ENCODE measurements around the gene CKAP2L.

Gene CKAP2L

DNA sequence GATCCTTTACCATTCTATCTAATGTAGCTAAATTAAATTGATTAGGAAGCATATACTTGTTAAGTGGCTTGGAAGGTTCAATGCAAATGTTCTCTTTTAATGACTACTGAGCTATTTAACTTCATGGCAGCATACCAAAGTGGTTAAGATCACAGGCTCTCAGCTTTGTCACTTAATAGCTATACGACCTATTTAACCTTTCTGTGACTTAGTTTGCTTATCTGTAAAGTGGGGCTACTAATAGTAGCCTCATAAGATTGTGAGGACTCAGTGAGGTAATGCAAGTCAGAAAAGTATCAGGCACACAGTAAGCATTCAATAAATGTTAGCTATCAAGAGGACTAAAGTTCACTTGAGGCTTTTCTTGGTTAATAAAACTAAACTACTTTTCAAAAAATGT, 4.3 kb downstream of the CKAP2L start:
- no peak for DNase-seq

DNA sequence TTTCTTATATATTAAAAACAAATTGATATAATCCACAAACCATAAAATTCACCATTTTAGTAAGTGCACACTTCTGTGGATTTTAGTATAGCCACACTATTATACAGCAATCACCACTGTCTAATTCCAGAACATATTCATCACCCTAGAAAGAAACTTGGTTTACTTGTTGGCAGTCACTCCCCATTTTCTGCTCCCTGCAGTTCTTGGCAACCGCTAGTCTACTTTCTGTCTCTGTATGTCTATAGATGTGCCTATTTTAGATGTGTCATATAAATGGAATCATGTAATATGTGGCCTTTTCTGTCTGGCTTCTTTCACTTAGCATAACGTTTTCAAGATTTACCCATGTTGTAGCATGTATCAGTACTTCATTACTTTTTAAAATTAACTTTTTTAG, 5.7 kb downstream of the CKAP2L start:
- DNase-seq, result no peak

DNA sequence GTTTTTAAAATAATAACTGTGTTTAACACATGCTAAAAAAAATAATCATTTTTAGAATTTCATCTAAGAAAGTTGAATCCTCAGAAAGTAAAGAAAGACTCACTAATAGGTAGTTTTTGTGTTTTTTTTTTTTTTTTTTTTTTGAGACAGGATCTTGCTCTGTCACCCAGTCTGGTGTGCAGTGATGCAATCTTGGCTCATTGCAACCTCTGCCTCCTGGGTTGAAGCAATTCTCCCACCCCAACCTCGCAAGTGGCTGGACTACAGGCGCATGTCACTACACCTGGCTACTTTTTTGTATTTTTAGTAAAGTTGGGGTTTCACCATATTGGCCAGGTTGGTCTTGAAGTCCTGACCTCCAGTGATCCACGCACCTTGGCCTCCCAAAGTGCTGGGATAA, 7.1 kb downstream of the CKAP2L start:
- DNase-seq, result no peak

DNA sequence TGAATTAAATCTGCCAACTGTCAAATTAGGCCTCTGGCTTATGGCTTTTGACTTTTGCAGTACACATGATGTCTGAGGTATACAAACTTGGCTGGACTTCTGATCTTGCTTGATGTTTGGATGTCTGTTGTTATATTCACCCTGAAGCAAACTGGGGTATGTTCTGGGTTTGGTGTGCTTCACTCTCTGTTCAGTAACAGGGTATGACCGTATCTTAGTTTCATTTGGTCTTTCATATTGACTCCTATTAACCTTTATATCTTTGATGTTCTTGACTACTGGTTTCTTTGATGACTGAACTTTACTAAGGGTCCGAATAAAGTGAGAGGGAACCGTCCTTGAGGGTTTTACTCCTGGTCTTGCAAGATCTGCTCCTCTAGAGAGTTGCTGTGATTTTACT, 8.2 kb downstream of the CKAP2L start:
- DNase-seq, result no peak

DNA sequence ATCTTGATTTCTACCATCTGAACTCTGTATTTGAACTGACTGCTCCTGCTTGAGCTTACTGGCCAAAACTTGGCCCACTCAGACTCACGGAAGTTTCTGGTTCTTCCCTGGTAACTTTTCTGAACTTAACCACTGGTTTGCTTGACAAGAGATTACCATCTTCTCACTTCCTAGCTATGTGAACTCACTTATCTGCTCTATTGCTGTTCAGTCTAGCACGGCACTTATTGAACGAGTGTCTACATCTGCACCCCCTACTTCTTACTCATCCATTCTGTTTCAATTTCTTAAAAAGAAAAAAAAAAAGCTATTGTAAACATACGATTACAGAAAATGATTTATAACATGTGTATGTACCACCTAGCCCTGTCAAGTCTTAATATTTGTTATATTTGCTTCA, 9.0 kb downstream of the CKAP2L start:
- no peak for DNase-seq

DNA sequence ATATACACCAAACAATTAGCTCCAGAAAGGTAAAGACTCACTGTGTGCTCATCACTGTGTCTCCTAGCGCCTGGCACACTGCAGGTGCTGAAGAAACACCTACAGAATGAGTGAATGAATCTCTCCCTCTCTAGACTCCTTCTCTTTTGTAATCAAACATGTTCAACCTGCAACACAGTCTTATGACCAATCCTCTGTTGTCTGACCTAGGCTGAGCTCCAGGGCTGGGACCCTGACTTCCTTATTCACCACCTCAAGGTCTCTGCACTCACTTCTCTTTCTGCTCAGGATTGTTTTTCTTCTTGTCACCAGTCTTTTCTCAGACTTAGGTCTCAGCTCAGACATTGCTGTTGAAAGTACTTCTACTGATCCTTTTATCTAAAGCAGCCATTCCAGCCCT, 9.8 kb downstream of the CKAP2L start:
- no peak for DNase-seq

DNA sequence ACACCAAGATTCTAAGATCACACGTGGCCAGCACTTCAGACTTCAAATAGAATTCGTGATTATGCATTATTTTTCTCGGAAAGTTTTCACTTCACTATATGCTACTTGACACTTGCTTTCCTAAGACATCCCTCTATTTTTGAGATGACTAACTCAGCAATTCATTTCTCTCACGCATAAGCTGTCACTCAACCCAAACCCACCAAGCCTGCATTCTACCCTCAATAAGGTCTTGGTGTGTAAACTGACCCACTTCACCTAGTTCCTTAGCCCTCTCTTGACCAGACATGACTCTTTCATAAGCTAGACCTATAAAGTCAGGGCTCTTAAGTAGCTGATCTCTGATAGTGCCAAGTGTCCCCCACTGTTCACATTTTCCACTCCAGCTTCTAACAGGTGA, 11.7 kb downstream of the CKAP2L start:
- DNase-seq, result no peak

DNA sequence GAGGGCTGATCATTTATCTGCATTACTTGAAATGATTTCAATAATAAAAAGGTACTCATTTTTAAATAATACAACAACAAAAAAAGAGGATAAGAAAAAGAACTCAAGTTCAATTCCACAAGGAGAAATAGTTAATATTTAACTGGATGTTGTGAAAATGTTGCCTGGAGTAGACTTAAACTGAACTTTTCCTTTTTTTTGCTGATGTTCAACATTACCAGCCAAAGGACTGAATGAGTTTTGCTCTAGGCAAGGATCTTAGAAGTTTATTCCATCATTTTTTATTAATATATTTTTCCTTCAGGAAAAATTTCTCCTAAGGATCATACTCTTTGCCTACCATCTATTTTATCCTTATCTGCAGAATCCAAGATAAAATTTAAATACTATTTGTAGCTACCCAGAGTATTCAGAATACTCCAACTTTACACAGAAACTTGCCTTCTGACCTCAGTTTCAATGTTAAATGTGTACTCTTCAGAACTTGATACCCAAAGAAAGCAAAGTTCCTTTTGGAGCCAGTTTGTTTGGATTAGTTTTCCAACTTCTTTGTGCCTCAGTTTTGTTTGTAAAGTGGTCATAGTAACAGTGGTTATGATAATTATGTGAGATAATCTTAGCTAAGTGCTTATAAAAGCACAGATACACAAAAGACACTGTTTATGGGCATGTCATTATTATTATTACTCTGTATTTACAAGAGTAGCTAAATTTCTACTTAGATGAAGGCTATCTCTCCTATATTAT, 12.8 kb downstream of the CKAP2L start:
- DNase-seq, result no peak

DNA sequence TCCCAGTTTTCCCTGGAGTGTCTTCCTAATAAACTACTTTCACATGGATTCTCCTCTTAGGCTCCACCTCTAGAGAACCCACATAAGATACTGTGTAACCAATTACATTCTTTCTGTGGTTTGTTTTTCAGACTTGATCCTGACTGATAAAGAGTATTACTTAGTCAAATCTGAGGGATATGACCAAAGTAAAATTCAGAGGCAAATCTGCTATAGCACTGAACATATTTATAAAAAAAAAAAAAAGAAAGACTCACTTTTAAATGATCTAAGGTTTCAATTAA, 13.9 kb downstream of the CKAP2L start:
- DNase-seq, result no peak

DNA sequence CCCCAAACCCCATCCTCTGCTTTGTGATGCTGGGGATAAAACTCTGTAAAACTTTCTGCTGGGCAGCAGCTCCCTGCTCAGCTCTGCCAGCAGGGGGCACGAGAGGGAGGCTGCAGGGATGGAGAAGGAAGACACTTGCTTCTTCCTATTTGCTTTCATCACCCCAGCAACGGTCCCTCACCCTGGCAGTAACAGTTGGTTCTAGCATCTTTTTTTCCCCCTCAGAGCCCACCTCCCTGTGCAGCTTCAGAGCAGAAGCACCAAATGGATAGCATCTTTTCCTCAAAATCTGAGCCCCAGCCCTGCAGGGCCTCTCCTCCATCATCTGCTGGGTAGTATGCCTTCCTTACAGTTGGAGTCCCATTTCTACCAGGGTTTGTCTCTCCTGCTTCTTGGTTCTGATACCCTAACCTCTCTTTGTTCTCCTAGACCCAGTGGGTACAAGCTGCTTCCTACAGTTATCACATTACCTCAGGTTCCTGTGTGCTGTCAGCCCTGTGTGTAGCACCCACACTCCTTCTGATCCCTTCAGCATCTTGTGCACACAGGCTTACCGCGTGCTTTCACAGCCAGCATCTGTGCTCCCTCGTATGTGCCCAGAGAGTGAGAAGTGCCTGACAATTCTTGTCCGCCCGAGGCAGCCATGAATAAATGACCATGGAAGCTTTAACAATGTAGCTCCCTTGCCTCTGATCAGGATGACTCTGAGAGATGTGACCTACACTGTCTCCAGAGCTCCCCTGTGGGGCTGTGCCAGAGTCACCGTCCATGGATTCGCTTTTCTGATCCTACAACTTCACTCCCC, 14.5 kb downstream of the CKAP2L start:
- peak; percentile 89 for DNase-seq

DNA sequence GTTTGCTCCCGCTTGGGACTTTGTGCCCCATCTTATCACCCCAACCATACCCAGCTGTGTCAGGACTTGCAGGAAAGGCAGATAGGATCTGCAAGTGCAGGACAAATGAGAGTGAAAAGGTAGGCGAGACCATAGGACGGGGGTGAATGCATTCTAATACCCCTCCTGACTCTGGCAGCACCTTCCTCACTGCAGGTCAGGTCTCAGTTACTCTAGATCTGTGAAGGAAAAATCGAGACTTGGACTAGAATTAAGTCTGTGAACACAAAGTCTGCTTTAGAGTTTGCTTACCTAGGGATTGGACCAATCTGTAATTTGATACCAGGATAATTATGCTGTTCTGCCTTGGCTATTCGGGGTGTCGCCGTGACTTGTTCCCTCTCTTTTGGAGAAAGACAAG, 23.9 kb downstream of the CKAP2L start:
- DNase-seq, result no peak

DNA sequence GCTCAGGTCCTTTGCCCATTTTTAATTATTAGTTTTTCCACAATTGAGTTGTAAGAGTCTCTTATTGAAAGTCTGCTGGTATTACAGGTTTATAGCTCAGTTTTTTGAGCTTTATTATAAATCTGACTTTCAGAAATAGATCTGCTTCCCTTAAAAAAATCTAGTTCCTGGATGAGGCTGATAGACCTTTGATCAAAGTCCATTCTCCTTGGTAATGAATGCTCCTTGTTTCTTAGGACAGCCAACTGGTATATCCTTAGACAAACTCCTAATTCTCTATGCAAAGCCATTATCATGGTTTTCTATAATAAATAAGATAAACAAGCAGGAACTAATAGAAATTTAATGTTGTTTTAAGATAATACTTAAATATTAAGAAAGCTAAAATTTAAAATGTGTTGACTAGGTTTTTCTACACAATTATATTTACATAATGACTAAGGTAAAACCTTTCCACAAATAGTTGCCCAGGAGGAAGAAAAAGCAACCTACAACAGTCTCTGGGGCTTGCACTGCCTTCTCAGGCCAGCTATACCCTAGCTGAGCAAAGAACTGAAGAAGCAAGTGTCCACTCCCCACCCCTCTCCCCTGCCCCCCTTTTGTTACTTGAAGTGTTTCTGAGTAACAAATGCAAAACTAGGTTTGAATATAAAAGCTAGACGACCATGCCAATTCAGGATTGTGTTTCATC, 26.7 kb downstream of the CKAP2L start:
- DNase-seq, result no peak

DNA sequence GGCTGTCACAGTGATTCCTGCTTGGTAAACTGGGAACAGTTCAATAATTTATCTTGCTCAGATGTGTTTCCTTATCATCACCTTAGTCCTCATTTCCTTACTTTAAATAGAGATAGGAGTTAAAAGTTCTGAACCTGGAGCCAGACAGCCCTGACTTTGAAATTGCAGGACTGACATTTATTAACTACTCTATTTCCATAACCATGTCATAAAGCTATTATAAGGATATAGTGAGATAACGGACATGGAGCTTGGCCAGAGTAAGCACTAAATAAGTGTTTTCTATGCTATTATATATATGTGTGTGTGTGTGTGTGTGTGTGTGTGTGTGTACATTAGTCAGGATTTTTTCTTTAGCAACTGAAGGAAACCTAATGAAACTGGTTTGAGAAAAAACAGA, 30.5 kb downstream of the CKAP2L start:
- DNase-seq, result no peak

DNA sequence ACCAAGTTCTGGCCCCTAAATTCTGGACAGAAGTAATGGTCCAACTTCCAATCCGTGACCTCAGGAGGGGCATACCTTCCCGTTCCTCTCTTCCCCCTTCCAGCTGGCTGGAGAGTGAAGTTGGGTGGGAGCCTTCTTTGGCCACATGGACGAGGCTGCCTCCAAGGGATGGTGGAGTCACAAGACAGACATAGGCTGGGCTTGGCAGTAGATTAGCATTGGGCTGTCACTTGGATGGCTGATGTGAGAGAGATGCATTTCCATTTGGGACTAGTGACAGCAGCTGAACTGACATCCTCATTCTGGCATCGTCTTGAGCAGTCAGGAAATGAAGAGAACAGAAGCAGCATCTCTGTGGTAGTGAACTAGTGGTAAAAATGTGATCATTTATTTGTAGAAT, 31.0 kb downstream of the CKAP2L start:
- no peak for DNase-seq

DNA sequence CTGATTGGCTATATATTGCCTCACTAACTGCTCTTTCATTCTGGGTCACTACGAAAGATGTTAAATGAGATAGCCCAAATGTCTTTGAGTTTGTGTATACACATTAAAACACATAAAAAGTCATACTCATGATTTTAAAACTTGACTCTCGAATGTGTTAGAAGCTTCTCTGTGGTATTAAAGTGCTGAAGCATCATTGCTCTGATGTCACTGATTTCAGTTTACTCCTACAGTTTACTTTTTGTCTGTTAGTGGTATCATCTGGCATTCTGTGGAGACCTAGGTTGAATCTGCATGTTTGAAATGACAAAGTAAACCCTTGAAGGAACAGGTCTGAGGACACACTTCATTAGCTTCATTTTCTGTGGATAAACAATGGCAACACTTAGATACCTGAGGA, 32.9 kb downstream of the CKAP2L start:
- DNase-seq, result no peak

DNA sequence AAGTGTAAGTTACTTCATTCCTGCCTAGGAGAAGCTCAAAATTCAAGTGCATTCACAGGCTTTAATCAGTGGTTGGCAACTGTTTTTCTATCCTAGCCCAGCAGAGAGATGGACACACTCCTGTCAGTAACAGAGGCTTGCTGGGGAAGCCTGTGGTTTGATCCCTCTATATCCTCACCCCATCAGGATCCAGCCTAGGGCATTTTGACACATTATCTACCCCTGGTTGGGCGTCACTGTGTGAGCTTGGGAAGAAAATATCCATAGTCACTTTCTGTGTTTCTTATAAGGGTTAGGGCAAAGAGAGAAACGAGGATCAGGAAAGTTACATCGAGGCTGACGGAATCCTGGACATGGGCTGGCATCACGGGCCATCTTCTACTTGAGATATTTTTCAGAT, 33.6 kb downstream of the CKAP2L start:
- DNase-seq, result no peak

DNA sequence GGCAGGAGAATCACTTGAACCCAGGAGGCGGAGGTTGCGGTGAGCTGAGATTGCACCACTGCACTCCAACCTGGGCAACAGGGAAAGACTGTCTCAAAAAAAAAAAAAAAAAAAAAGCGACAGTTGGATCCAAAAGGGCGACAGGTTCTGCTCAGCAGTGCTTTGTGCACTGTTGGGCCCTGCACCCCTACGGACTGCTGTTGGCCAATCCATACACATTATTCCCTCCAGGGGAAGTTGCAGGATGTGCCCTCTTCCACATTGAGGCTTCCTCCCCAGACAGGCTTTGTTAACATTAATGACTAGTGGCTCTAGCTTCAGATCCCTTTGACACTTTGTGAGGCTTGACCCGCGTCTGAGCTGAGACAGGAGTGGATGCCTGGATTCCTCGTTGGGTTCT, 34.2 kb downstream of the CKAP2L start:
- no peak for DNase-seq

DNA sequence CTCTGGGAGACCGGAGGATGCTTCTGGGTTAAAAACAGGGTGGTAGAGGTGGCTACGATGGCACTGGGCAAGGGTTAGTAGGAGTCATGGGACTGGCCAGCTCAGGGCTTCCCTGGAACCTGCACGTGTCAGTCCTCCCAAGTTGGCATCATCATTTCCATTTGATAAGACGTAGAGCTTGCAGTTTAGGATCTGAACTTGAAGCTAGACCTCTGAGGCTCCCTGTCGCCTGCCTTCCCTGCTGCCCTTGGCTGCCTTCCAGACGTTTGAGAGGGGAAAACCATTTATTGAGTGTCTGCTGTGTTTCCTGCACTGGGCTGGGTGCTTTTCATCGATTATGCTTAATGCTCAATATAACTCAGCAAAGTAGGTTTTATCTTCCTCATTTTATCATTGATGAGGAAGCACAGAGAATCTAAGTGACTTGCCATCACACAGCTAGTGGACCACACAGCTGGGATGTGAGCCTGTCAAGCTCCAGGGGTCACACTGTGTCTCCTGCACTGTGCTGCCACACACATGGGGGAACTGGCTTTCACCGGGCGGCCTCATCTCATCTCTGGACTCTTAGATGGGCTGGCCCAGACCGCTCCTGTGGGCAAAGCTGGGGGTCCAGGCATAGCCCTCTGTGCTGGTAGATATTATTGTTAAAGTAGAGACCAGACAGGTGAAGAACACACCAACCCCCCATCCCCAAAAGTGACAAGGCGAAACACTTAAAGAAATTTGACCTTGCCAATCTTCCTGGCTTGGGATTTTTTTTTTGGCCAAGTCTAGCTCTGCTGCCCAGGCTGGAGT, 35.8 kb downstream of the CKAP2L start:
- DNase-seq, result no peak

DNA sequence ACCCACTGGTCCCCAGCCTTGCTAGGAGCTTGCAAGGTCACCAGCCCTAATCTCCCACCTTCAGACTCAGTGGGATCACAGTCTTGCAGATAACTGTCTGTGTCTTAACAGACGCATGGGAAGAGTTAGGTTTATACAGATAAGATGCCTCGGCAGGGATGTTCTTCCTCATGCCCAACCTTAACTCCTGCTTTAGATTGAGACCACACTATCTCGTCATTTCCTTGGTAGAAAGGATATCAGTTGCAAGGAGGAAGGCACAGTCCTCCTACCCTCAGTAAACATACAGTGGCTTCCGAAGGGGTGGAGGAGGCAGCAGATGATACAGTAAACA, 36.4 kb downstream of the CKAP2L start:
- DNase-seq, result no peak

DNA sequence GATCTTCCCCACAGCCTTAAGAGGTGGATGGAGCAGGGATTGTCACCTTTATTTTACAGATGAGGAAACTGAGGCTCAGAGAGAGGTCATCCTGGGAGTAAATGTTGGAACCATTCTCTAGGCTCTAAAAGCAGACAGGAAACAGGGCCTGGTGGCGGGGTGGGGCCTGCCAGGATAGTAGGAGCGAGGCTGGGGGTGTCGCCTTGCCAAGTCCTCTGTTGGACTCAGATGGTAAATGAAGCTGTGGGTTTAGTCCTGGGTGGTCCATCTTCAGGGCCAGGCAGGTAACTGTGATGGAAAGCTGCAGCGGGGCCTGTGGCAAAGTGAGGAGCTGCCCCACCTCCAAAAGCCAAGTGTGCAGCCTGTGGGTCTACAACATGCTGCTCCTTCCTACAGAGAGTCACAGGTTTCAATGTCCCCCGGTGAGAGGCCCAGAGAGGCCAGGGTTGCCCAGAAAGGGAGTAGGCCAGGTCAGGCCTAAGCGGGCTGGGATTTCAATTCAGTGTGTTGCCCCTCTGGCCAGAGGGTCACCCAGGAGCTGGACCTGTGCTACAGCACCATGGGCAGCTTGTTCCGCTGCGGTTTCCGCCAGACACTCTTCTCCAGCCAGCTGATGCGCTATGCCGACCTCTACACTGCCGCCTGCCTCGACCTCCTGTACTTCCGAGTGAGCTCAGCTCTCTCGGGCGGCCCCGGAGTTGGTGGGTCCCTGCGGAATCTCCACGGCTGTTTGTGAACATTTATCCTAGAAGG, 37.0 kb downstream of the CKAP2L start:
- DNase-seq, result no peak

DNA sequence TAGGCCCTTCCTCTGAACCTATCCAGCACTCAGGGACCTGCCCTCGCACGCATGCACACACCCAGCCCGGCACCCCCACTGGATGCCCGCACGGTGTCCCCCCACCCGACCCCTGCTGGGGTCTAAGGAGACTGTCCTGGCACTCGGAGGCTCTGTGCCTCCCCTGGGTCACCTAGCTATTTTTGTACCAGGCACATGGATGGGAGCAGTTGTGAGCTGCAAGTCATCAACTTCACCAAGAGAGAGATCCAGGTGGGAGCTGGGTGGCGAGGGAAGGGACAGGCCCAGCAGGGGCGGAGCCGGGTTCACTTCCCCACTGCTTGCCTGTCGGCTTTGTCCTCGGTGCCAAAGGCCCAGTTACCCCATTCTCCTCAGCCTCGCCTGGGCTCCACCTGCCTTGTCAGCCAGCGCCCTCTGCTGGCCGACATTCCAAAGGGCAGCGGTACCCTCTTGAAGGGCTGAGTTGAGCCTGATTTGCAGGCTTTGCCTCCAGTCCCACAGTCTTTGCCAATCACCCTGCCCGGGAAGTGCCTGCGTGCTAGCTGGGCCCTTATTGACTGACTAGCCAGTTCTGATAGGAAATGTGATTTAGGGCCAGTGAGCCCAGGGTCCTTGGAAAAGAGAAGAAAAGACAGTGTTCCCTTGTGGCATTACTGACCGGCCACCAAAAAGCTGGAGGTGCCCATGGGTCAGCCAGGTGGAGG, 37.8 kb downstream of the CKAP2L start:
- DNase-seq, result peak; percentile 95

Data from activated CD8-positive, alpha-beta memory T cell treated with anti-CD3 and anti-CD28 coated beads for 24 hours (primary cell).